Colonic mucosa (tissue), 4 donors: Measurements from ENCODE around the gene CCDC38. TPM values are rescaled to one million over a fixed set of nuclear protein-coding genes. Genes with fewer than 3 reads are reported as not detected.

Experiments
- DNase-seq: peaks from one replicate; pipeline ENCODE4 v3.0.0-alpha.2; 2020
- H3K27ac ChIP-seq: fragments of 200-600 bp; one replicate; pipeline ENCODE4 v1.8.0; 2021
- H3K27me3 ChIP-seq: fragments of 200-600 bp; one replicate; pipeline ENCODE4 v1.8.0; 2021
- H3K36me3 ChIP-seq: fragments of 200-600 bp; one replicate; pipeline ENCODE4 v1.8.0; 2021
- H3K4me1 ChIP-seq: fragments of 200-600 bp; one replicate; pipeline ENCODE4 v1.8.0; 2021; ENCODE audit warnings: mild to moderate bottlenecking
- H3K4me3 ChIP-seq: fragments of 200-600 bp; one replicate; pipeline ENCODE4 v1.8.0; 2021
- H3K9ac ChIP-seq, 2 donors: one replicate each; pipeline ENCODE4 v1.7.0; 2013; ENCODE audit warnings: control low read depth in 2 of 2, low read depth in 2 of 2, low read length in 2 of 2
- H3K9me3 ChIP-seq: fragments of 200-600 bp; one replicate; pipeline ENCODE4 v1.8.0; 2021
- CTCF ChIP-seq: fragments of 200-600 bp; IDR thresholded peaks from one replicate; pipeline ENCODE4 v1.8.0; 2022; ENCODE audit warnings: antibody characterized with exemption, mild to moderate bottlenecking
- intact Hi-C: fragments of 100-400 bp; cut with DNase I; formaldehyde crosslinking; loops from one replicate; pipeline ENCODE4 v1.14.1; 2022
- total RNA-seq, 2 donors: library from RNA; stranded (reverse); fragmentation: NEBNext Ultra II Directional in 1 of 2; extraction: Animal tissue kit (Norgen Biotek cat#: 25700) in 1 of 2; gene quantifications; one replicate each; pipeline ENCODE4 v1.2.1, GENCODE V29; 2021
- donor health status: healthy.
- donor health status: DM: no; HTN: no; CAD: no.
- donor health status: DM: no; HTN: no; CAD: no.

Gene CCDC38
- total RNA-seq, 2 donors from 2014 or later = not detected

- H3K4me3 ChIP-seq = peak overlapping the region; percentile 58
- intact Hi-C loops = no loop called here
- H3K27me3 ChIP-seq = no peaks in the 10 kb centered on the region
- no peaks in the 10 kb centered on the region for H3K9me3 ChIP-seq
- peak overlapping the region; percentile 40 to 57 for H3K9ac ChIP-seq
- DNase-seq = no peak
- no peaks in the 10 kb centered on the region for H3K36me3 ChIP-seq
- peak overlapping the region; percentile 56 for H3K27ac ChIP-seq
- TF ChIP-seq CTCF = no peak
- H3K4me1 ChIP-seq = no peaks in the 10 kb centered on the region
Observed at GRCh38 chr12:95942101-95942523, 302 bp downstream of the CCDC38 start.

GRCh38 chr12:95940514-95940913 lies 1.9 kb downstream of the CCDC38 start:
- TF ChIP-seq CTCF = no peak
- Histone ChIP-seq H3K4me3 (no peak overlapping the region), H3K9ac (no peak overlapping the region), H3K4me1 (no peaks in the 10 kb centered on the region), H3K27me3 (no peaks in the 10 kb centered on the region), H3K36me3 (no peaks in the 10 kb centered on the region), H3K27ac (no peak overlapping the region), H3K9me3 (no peaks in the 10 kb centered on the region)
- no peak for DNase-seq
- intact Hi-C loops = no loop called here

GRCh38 chr12:95922231-95922630 lies 20.2 kb downstream of the CCDC38 start:
- TF ChIP-seq CTCF = no peak
- Histone ChIP-seq H3K4me3 (no peak overlapping the region), H3K4me1 (no peaks in the 10 kb centered on the region), H3K27me3 (no peaks in the 10 kb centered on the region), H3K9ac (no peak overlapping the region), H3K27ac (no peak overlapping the region), H3K9me3 (no peaks in the 10 kb centered on the region), H3K36me3 (no peaks in the 10 kb centered on the region)
- intact Hi-C loops = no loop called here
- no peak for DNase-seq

GRCh38 chr12:95919110-95919509 lies 23.3 kb downstream of the CCDC38 start:
- H3K36me3 ChIP-seq = no peaks in the 10 kb centered on the region
- H3K27ac ChIP-seq = no peak overlapping the region
- no peak for DNase-seq
- no peaks in the 10 kb centered on the region for H3K4me1 ChIP-seq
- no peak overlapping the region for H3K4me3 ChIP-seq
- no peaks in the 10 kb centered on the region for H3K27me3 ChIP-seq
- H3K9ac ChIP-seq = no peak overlapping the region
- H3K9me3 ChIP-seq = no peaks in the 10 kb centered on the region
- intact Hi-C loops = loop anchor here (2.0 kb wide), 1 partner anchor 80 kb away; no protein-coding TSS in a partner anchor
- no peak for TF ChIP-seq CTCF

GRCh38 chr12:95918194-95918993 lies 24.0 kb downstream of the CCDC38 start:
- H3K27ac ChIP-seq = no peak overlapping the region
- H3K36me3 ChIP-seq = no peaks in the 10 kb centered on the region
- H3K4me3 ChIP-seq = no peak overlapping the region
- peak; percentile 69 for TF ChIP-seq CTCF
- no peaks in the 10 kb centered on the region for H3K4me1 ChIP-seq
- no peaks in the 10 kb centered on the region for H3K9me3 ChIP-seq
- no peaks in the 10 kb centered on the region for H3K27me3 ChIP-seq
- no peak overlapping the region for H3K9ac ChIP-seq
- intact Hi-C loops = loop anchor here (2.0 kb wide), 1 partner anchor 80 kb away; no protein-coding TSS in a partner anchor
- DNase-seq = peak; percentile 28
